PC-9 (cell line): Measurements from ENCODE around the gene PPAN.

ENCODE experiments used
- EZH2 ChIP-seq: fragments of 200-600 bp; sonication (generic); IDR thresholded peaks from 2 replicates; pipeline ENCODE4 v1.8.0; 2017; ENCODE audit warnings: antibody characterized with exemption, low read depth
- TF ChIP-seq, protein P1 (sequence below): fragments of 200-600 bp; sonication (generic); conservative IDR thresholded peaks from 2 replicates; pipeline ENCODE4 v1.6.1; 2017; ENCODE audit warnings: mixed run types, antibody characterized with exemption, mild to moderate bottlenecking, moderate library complexity

DNA sequence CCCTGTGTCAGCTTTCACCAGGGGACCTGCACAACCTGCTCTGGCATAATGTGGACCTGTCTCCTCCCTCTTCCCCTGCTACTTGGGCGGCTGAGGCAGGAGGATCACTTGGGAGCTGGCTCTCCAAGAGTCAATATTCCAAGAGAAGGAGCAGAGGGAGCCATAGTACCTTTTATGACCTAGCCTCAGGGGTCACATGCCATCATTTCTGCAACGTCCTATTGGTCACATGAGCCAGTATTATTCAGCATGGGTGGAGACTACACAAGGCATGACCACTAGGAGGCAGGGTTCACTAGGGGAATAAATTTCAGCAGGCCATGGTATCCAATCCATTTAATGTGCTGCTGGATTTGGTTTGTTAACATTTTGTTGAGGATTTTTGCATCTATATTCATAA is 32.0 kb upstream of the PPAN start:
- TF ChIP-seq, protein P1, sequence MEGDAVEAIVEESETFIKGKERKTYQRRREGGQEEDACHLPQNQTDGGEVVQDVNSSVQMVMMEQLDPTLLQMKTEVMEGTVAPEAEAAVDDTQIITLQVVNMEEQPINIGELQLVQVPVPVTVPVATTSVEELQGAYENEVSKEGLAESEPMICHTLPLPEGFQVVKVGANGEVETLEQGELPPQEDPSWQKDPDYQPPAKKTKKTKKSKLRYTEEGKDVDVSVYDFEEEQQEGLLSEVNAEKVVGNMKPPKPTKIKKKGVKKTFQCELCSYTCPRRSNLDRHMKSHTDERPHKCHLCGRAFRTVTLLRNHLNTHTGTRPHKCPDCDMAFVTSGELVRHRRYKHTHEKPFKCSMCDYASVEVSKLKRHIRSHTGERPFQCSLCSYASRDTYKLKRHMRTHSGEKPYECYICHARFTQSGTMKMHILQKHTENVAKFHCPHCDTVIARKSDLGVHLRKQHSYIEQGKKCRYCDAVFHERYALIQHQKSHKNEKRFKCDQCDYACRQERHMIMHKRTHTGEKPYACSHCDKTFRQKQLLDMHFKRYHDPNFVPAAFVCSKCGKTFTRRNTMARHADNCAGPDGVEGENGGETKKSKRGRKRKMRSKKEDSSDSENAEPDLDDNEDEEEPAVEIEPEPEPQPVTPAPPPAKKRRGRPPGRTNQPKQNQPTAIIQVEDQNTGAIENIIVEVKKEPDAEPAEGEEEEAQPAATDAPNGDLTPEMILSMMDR: peak; percentile 58
- TF ChIP-seq EZH2: no peak
